ENCODE data around the gene SAPCD2.

SAPCD2 gene

DNA sequence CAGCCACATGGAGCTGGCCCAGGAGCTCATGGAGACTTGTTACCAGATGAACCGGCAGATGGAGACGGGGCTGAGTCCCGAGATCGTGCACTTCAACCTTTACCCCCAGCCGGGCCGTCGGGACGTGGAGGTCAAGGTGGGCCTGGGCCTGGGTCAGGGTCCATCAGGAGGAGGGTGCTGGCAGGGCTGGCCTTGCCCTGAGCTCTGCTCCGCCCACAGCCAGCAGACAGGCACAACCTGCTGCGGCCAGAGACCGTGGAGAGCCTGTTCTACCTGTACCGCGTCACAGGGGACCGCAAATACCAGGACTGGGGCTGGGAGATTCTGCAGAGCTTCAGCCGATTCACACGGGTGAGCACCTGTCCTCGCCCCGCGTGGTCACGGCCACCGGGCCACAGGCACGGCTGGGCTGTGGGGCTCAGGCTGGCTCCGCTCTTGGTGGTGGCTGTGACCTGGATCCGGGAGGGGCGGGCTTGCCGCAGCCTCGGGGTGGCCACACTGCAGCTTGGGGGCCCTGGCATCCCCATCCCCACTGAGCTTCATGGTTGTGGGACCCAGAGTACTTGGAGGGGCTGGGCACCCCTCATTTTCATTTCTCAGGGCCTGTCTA lies 37.1 kb upstream of the SAPCD2 start:
- DNase-seq = no peak

DNA sequence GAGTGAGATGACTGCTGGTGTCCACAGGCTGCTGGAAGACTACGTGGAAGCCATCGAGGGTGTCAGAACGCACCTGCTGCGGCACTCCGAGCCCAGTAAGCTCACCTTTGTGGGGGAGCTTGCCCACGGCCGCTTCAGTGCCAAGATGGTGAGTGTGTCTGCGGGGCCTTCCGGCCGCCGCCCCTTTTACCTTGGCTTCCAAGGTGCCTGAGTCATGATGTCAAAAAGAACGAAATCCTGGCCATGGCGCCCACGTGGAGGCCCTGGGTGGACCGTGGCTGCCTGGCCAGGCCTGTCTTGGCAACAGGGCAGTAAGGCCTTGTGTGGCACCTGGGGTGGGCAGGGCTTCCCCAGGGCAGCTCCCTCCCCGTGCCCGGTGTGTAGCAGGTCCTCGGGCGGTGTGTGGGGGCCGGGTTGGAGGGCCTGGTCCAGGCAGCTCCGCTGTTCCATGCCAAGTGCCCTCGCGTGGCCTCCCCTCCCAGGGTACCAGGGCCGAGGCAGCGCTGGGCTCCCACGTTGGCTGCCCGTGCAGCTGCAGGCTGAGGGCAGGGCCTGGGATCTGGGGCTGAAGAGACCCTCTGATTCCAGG lies 36.4 kb upstream of the SAPCD2 start:
- no peak for DNase-seq

DNA sequence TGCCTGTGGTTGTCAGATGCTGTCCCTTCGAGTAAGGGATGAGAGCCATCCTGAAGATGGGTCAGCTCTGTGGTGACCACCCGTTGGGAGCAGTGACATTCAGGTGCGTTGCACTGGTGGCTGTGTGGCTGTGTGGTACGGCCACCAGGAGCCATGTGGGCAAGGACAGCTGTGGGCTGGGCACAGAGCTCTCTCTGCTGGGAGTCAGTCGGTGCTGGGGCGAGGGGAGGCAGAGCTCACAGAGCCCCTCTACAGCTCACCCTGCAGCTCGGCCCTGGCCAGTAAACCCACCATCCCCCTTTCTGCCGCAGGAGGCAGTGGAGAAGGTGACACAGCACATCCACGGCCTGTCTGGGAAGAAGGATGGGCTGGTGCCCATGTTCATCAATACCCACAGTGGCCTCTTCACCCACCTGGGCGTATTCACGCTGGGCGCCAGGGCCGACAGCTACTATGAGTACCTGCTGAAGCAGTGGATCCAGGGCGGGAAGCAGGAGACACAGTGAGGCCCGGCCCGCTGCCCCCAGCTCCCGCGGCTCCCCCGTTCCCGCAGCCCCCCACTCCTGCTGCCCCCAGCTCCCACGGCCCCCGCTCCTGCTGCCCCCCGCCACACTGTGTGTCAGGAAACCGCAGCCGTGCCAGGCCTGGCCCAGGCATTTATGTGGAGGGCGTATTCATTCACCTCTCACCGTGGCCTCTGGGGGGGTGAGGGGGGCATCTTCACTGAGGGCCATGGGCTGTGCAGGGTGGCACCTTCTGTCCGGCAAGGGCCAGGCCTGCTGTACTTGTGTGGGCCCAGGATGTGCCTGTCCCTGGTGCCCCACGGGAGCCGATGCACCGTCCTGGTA lies 35.7 kb upstream of the SAPCD2 start:
- no peak for DNase-seq

DNA sequence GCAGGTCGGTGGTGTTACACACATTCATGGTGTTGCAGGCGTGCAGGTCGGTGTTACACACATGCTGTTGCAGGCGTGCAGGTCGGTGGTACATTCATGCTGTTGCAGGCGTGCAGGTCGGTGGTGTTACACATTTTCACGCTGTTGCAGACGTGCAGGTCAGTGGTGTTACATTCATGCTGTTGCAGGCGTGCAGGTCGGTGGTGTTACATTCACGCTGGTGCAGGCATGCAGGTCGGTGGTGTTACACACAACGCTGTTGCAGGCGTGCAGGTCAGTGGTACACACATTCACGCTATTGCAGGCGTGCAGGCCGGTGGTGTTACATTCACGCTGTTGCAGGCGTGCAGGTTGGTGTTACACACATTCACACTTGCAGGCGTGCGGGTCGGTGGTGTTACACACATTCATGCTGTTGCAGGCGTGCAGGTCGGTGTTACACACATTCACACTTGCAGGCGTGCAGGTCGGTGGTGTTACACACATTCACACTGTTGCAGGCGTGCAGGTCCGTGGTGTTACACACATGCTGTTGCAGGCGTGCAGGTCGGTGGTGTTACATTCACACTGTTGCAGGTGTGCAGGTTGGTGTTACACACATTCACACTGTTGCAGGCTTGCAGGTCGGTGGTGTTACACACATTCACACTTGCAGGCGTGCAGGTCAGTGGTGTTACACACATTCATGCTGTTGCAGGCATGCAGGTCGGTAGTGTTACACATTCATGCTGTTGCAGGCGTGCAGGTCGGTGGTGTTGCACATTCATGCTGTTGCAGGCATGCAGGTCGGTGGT lies 33.0 kb upstream of the SAPCD2 start:
- no peak for DNase-seq

DNA sequence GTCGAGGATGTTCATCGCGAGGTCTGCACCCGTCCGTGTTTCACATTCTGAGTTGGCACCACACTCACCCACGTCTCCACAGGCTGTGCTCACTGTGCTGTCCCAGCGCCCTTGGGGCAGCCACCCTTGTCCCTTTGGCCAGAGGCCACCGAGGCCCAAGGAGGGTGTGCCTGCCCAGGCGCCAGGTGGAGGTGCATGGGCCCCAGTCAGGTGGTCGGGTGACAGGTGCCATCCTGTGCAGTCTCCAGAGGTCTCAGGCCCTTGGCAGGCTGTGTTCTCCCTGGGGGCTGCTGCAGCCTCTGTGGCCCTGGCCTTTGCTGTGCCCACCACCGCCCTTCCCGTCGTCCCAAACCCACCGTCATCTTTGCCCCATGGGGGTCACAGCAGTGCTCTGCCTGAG lies 28.9 kb upstream of the SAPCD2 start:
- DNase-seq = no peak

DNA sequence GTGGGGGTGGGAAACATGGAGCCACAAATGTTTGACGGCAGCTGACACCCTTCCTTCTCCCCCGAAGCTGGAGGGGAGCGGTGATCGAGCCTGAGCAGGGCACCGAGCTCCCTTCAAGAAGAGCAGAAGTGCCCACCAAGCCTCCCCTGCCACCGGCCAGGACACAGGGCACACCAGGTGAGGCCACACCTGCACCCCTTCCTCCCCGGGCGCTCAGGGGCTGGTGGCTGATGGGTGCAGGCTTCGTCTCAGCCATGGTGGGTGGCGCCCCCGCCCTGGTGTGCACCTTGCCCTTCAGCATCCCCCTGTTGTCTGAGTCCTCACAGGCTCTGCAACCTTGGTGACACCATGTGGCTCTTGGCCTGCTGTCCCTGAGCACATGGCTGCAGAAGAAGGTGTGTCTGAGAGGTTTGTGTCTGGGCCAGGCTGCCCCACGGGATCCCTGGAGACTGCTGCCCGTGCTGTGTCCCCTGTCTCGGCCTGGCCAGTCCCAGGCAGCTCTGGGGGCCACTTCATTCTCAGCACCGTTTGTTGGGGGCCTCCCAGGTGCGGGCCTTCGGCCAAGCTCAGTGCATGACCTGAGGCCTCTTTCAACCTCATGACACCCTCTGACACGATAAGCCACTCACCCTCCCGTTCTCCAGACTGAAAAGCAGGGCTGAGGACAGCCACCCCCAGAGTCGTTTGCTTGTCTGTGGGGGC lies 27.6 kb upstream of the SAPCD2 start:
- DNase-seq = no peak

DNA sequence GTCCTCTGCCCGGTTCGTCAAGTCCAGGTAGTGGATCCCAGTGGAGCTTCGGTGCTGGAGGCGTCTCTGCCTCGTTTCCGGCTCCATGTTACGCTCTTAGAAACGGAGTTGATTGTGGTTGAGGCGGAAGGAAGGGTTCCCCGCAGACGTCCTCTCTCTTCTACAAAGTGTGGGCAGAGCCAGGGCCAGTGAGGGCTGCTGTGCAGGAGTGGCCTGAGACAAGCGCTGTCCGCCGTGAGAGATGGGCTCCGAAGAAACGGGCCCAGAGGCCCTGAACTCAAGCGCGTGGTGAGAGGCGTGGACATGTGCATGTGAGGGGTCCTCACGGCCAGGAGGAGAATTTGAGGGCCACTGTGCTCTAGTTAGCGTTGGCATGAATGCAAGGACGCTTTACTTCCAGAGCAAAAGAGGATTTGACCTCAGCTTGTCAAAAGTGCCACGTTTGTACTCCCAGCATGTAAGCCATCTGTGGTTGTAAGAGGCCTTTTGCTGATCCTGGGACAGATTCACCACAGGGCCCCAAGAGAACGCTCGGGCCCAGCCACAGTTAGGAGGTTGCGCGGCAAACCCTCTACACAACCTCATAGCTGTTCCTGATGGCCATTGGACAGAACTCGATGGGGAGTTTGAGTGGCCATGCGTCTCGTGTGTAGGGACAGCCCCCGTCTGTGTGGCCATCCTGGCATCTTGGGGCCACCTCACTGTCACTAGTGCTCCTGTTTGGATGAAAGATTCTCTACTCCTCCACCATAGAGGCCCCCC lies 26.6 kb upstream of the SAPCD2 start:
- no peak for DNase-seq

DNA sequence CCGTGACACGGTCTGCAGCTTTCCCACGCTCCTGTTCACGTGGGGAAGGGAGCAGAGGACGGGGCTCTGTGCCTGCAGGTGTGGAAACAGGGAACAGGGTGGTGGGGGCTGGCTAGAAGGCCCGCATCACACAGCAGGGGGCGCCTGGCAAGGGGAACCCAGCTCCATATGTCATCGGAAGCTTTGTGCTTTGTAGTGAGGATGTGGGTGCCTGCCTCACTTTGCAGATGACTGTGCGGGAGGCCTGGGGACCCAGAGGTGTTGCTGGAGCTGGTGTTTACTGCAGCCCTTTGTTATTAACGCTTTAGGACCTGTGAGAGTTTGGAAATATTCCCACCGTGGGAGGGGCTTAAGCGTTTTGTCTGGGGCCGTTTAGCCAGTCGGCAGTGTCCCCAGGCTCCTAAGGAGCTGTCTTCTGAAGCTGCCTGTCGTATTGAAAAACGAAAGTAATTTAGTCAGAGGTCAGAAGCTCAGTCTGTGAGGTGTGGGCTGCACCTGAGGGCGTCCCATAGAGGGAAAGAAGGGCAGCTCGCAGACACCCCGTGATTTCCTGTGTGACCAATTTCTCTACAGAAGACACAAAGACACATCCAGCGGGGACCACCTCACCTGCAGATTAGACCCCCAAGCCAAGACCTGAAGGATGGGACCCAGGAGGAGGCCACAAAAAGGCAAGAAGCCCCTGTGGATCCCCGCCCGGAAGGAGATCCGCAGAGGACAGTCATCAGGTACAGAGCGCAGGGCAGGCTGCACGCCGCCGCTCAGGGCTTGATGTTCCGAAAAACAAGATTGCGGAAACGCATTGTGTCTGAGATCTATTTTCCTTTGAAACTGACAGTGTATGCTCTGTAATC lies 25.5 kb upstream of the SAPCD2 start:
- DNase-seq = no peak

DNA sequence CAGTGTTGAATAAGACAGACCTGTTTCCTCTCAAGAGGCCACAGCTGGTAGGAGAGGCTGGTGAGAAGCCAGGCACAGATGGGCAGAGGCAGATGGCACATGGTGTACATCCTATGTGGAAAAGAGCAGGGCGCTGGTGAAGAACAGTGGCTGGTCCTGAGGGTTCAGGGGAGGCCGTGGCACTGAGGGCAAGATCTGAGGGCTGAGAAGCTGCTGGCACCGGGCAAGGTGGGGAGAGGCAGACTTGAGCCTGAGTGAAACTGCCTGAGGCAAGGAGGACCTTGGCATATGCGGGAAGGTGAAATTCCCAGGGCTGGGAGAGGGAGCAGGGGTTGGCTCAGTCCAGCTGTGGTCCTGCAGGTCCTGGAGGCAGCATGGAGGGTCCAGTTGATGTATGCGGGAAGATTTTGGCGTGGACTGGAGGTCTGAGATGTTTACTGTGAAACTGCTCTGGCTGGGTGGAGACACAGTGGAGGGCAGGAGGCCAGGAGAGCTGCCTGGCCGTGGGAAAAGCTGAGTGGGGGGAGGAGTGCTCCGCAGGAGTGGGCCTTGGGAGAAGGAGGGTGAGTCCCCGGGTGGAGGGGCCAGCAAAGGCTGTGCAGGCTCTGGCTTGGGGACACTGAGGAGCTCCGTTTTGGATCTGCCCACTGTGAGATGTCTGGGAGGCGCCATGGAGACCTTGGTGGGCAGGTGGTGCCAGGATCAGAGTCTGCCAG lies 19.0 kb upstream of the SAPCD2 start:
- no peak for DNase-seq

DNA sequence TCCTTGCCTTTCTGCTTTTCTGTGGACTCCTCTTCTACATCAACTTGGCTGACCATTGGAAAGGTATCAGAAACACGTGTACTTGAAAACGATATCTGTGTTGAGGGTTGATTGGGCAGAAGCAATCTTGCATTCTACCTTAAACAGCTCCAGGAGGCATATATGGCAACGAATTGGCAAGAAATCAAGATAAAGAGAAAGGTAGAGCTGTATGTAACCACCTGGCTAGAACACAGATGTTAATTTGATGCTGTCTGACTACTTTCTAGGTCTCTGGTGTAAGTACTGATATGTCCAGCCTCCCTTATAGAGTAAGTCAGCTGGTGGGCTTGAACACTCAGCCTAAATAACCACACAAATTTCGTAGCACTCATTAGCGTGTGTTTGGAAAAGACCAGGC lies 17.8 kb upstream of the SAPCD2 start:
- no peak for DNase-seq

DNA sequence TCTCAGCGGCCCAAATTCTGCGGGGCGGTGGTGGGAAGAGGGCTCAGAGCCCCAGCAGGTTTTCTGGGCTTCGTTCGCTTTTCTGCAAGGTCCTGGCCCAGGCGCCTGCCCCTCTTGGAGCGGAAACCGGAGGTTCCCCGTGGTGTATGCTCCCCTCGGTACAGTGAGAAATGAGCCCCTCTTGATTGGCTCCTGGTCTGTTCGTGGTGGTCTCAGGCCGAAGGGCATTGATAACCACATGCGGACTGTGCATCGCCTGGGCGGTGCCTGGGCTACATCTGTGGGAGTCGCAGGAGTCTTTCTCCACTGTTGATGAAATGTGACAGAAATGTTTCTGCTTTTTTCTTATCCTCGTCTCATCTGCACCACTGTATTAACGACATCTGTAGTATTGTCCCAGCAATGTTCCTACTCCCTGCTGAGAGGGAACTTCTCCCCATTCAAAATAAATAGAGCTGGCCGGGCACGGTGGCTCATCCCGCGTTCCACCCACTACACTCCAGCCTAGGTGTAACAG lies 17.1 kb upstream of the SAPCD2 start:
- no peak for DNase-seq

DNA sequence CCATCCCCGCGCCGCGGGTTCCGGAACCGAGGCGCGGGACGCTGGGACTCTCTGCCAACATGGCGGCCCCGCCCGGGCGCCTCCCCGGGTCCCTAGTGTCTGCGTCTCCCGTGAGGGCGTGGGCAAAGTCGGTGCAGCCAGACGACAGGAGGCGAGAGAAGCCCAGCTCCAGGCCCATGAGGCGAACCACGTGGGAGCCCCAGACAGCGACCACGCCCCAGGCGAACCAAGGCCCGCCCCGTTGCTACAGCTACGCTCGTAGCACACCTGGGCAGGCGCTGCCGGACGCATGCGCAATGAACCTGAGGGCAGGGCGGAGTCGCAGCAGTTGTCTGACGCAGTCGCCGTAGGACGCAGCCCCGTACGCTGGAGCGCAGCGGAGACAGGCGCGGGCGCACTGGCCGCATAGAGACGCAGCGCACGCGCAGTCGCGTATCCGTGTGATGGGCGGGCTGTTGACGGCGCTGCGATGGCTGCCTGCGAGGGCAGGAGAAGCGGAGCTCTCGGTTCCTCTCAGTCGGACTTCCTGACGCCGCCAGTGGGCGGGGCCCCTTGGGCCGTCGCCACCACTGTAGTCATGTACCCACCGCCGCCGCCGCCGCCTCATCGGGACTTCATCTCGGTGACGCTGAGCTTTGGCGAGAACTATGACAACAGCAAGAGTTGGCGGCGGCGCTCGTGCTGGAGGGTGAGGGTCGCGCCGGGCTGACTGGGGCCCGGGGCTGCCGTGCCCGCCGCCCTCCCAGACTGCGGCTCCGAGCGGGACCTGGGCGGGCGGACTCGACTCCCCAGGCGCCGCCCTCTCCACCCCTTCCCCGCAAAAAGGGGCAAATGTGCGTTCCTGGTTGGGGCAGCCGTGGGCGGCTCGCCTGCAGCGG lies 16.4 kb upstream of the SAPCD2 start, which contains the start of gene MAN1B1:
Gene MAN1B1 (plus strand): TSS at position 455 of the 878 bp plus-strand sequence. CDS start 15 bp downstream, at position 470.
- peak; percentile 99 for DNase-seq

DNA sequence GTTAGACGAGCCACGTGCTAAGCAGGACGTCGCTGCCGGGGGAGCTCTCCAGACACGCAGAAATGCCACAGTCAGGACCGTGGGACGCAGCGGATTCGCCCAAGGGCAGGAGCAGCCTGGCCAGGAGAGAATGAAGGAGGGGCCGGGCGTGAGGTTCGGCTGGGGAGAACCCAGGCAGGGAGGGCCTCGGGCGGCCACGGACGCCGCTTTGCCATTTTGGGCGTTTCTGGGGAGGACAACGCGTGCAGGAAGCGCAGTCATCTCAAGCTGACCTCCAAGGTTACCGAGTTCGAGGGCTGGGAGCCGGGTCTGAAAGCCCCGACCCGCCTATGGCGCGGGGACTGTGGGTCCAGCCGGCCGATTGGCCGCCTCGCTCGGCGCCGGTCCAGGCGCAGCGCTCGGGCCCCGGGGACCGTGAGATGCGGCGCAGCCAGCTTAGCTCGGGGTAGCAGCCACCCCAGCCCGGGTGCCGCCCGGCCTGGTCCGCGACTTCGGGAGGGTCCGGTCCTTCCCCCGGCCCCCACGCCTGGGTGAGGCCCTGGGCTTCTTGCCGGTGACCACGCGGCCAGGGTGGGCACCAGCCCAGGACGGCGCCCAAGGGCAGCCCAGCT lies 15.7 kb upstream of the SAPCD2 start:
- no peak for DNase-seq

DNA sequence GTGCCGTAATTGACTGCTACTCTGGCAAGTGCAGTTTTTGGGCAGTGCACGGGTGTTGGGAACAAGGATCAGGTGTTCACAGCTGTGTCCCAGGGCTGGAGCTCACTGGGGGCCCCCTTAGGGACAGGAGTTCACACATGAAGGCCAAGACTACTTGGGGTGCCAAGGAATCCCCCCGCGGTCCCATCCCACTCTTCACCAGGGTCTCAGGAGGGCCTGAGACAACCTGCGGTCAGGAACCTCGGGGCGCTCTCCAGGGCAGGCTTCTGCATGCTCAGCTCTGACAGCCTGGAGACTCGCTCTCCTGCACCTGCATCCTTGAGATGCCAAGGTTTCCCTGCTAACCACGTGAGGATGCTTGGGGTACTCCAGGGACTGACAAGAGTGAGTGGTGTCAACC lies 14.2 kb upstream of the SAPCD2 start:
- DNase-seq = no peak

DNA sequence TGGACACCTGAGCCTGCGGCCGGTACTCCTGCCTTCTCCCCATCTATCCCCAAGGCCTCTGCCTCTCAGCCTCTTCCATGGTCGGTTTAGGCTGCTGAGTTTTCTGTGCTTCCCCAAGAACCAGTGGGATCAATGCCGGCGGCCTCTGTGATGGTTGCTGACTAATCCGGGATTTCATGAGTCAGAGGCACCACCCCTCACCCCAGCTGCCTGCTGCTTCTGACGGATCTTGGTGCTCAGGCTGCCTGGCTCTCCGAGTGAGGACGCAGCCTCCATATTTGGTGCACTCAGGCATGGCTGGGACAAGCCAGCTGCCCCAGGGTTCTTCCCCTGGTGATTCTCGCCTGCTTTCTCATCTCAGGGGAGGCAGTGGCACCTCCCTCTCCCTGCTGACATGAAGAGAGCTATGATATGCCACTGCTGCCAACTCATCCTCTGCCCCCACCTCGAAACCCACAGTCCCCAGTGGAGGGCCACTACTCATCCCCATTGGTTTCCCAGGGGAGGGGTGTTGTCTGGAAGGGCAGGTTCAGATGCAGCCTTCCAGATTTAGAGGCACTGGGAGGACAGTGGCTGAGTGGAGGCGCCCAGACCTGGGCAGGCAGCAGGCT lies 13.1 kb upstream of the SAPCD2 start:
- peak; percentile 96 for DNase-seq

DNA sequence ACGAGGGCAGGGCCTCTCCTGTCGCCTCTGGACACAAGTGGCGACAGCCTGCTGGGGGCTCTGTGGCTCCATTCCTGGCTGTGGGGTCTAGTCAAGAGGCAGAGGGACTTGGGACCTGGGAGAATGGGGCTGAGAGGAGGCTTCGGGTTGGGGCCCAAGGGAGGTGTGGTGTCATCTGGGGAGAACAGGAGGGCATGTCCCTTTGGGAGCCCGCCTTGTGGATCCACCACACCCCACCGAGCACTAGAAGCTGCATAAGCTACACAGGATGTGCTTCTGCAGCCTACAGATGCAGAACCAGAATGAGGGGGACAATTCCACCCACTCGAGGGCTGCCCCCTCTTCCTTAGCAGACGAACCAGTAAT lies 12.6 kb upstream of the SAPCD2 start:
- DNase-seq = no peak

DNA sequence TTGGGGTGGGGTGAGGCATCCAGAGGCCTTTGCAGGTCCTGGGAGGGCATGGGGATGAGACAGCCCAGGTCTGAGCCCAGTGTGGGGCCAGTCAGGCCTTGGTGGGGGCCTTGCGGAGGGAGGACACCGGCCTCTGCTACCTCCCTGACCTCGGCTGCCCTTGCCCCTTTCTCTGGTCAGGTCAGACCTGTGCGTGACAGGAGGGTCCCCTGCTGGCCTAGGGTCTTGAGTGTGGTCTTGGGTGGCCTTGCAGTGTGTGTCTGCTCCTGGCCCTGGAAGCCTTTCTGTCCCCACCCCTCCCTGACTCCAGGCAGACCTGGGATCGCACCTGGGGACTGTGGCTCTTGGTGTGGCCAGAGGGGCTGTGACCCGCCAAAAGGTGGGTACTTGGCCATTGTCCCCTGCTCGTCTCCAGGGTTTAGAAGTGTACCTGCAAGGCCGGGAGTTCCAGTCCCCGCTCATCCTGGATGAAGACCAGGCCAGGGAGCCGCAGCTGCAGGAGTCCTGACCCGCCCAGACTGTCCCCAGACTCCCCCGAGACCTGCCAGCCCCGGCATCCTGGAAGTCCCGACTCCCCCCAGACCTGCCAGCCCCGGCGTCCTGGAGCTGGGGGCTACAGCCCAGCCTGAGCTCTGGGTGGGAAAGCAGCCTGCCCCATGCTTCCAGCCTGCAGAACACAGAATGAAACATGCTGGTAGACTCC lies 12.0 kb upstream of the SAPCD2 start:
- DNase-seq = no peak
